ENCODE results near the gene SNCAIP.

DNA sequence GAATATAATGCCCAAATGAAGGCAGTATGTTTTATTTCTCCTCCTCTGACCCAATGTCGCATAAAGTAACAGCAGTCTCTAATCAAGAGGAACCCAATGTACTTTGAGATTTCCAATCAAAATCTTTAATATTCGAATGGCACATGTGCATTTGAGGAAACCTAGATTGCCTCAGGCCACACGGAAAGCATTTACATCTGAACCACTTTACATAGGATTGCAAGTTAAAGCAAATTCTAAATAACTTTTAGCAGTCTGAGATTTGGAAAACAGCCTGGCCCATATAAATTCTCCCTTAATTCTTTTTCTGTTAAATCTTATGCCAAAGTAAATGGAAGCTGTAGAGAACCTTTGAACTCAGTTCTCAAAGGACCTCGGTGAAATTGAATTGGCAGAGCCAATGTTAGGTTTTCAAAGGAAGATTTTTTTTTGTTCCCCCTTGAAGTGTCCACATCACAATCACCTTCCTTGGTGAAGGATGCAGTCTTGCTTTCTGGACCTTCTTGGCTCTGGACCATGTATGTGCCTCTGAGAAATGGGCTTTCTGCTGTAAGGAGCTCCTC, 57.3 kb downstream of the SNCAIP start:
- TF ChIP-seq, protein P1, sequence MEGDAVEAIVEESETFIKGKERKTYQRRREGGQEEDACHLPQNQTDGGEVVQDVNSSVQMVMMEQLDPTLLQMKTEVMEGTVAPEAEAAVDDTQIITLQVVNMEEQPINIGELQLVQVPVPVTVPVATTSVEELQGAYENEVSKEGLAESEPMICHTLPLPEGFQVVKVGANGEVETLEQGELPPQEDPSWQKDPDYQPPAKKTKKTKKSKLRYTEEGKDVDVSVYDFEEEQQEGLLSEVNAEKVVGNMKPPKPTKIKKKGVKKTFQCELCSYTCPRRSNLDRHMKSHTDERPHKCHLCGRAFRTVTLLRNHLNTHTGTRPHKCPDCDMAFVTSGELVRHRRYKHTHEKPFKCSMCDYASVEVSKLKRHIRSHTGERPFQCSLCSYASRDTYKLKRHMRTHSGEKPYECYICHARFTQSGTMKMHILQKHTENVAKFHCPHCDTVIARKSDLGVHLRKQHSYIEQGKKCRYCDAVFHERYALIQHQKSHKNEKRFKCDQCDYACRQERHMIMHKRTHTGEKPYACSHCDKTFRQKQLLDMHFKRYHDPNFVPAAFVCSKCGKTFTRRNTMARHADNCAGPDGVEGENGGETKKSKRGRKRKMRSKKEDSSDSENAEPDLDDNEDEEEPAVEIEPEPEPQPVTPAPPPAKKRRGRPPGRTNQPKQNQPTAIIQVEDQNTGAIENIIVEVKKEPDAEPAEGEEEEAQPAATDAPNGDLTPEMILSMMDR (conservative IDR thresholded peaks at IDR 0.05; ENCODE audit: low read depth, low read length), result no peak
- TF ChIP-seq, protein P2, sequence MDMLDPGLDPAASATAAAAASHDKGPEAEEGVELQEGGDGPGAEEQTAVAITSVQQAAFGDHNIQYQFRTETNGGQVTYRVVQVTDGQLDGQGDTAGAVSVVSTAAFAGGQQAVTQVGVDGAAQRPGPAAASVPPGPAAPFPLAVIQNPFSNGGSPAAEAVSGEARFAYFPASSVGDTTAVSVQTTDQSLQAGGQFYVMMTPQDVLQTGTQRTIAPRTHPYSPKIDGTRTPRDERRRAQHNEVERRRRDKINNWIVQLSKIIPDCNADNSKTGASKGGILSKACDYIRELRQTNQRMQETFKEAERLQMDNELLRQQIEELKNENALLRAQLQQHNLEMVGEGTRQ (IDR thresholded peaks at IDR 0.05; ENCODE audit: low read depth, low read length), result no peak
- TF ChIP-seq SMC3 (IDR thresholded peaks at IDR 0.05; ENCODE audit: low read depth, low read length) (no peak), FOS (IDR thresholded peaks at IDR 0.05; ENCODE audit: low read depth, low read length) (no peak), MAZ (IDR thresholded peaks at IDR 0.05; ENCODE audit: borderline replicate concordance, low read depth, low read length) (no peak), POLR2A (IDR thresholded peaks at IDR 0.05; ENCODE audit: low read depth, low read length) (no peak), CEBPB (IDR thresholded peaks at IDR 0.05; ENCODE audit: low read depth, low read length) (no peak), NFE2L2 (IDR thresholded peaks at IDR 0.05; ENCODE audit: low read depth, low read length) (no peak), MAFK (IDR thresholded peaks at IDR 0.05; ENCODE audit: low read depth, low read length) (no peak), RAD21 (IDR thresholded peaks at IDR 0.05; ENCODE audit: low read length) (no peak), RCOR1 (IDR thresholded peaks at IDR 0.05; ENCODE audit: insufficient replicate concordance, low read length) (no peak), BHLHE40 (IDR thresholded peaks at IDR 0.05; ENCODE audit: low read depth, low read length) (no peak), ELK1 (IDR thresholded peaks at IDR 0.05; ENCODE audit: borderline replicate concordance, low read depth, low read length) (no peak)

All from IMR-90 (cell line).